H9 (cell line): Measurements from ENCODE around the gene GLYR1. TPM values are rescaled to one million over a fixed set of nuclear protein-coding genes. Genes with fewer than 3 reads are reported as not detected.

ENCODE experiments used
- DNase-seq: peaks from one replicate; pipeline ENCODE4 v3.0.0-alpha.2; 2017
- H2AFZ ChIP-seq: one replicate; pipeline ENCODE4 v1.6.1; 2013; ENCODE audit warnings: mild to moderate bottlenecking, low read length, control low read depth, moderate library complexity
- H2AK5ac ChIP-seq: 2 replicates; pipeline ENCODE4 v1.6.1; 2013; ENCODE audit warnings: low read length, control low read depth, mixed read lengths; ENCODE audit not compliant: insufficient read length
- H2BK120ac ChIP-seq: one replicate; pipeline ENCODE4 v1.6.1; 2013; ENCODE audit warnings: low read depth, mild to moderate bottlenecking, low read length, control low read depth, inconsistent platforms; ENCODE audit not compliant: poor library complexity, severe bottlenecking
- H2BK12ac ChIP-seq: 2 replicates; pipeline ENCODE4 v1.6.1; 2013; ENCODE audit warnings: low read length, control low read depth, mixed read lengths, low read depth; ENCODE audit not compliant: insufficient read length
- H2BK15ac ChIP-seq: 2 replicates; pipeline ENCODE4 v1.6.1; 2013; ENCODE audit warnings: low read depth, low read length, control low read depth
- H2BK20ac ChIP-seq: one replicate; pipeline ENCODE4 v1.6.1; 2013; ENCODE audit warnings: low read depth, mild to moderate bottlenecking, low read length, control low read depth, inconsistent platforms; ENCODE audit not compliant: poor library complexity, severe bottlenecking
- H2BK5ac ChIP-seq: 2 replicates; pipeline ENCODE4 v1.6.1; 2013; ENCODE audit warnings: low read length, control low read depth, mixed read lengths; ENCODE audit not compliant: insufficient read length
- H3K14ac ChIP-seq: 2 replicates; pipeline ENCODE4 v1.6.1; 2013; ENCODE audit warnings: low read length, control low read depth; ENCODE audit not compliant: insufficient read depth
- H3K18ac ChIP-seq: 2 replicates; pipeline ENCODE4 v1.6.1; 2013; ENCODE audit warnings: low read depth, mild to moderate bottlenecking, mixed read lengths, low read length, control low read depth; ENCODE audit not compliant: insufficient read length
- H3K23ac ChIP-seq: 2 replicates; pipeline ENCODE4 v1.6.1; 2013; ENCODE audit warnings: low read length, control low read depth, mixed read lengths, low read depth; ENCODE audit not compliant: insufficient read length
- H3K23me2 ChIP-seq: 2 replicates; pipeline ENCODE4 v1.6.1; 2013; ENCODE audit warnings: low read depth, mild to moderate bottlenecking, mixed read lengths, low read length, control low read depth; ENCODE audit not compliant: insufficient read length, poor library complexity, severe bottlenecking
- H3K27ac ChIP-seq: 2 replicates; pipeline ENCODE4 v1.5.1; 2013; ENCODE audit warnings: low read length, control low read depth, mixed read lengths, low read depth; ENCODE audit not compliant: insufficient read length
- H3K27me3 ChIP-seq: 2 replicates; pipeline ENCODE4 v1.6.1; 2013; ENCODE audit warnings: low read length, control low read depth, inconsistent platforms; ENCODE audit not compliant: insufficient read depth
- H3K4ac ChIP-seq: 2 replicates; pipeline ENCODE4 v1.6.1; 2013; ENCODE audit warnings: low read depth, mild to moderate bottlenecking, control low read depth, inconsistent platforms, low read length, moderate library complexity
- H3K4me1 ChIP-seq: 2 replicates; pipeline ENCODE4 v1.6.1; 2013; ENCODE audit warnings: low read length, control low read depth, inconsistent platforms; ENCODE audit not compliant: insufficient read depth
- H3K4me2 ChIP-seq: 2 replicates; pipeline ENCODE4 v1.6.1; 2013; ENCODE audit warnings: low read length, control low read depth, mixed read lengths; ENCODE audit not compliant: insufficient read length, insufficient read depth
- H3K56ac ChIP-seq: 2 replicates; pipeline ENCODE4 v1.6.1; 2013; ENCODE audit warnings: low read depth, mild to moderate bottlenecking, mixed read lengths, low read length, control low read depth; ENCODE audit not compliant: insufficient read length
- H3K79me1 ChIP-seq: 2 replicates; pipeline ENCODE4 v1.6.1; 2013; ENCODE audit warnings: low read depth, mild to moderate bottlenecking, moderate library complexity, low read length, control low read depth, inconsistent platforms; ENCODE audit not compliant: insufficient read depth, poor library complexity, severe bottlenecking
- H3K79me2 ChIP-seq: 2 replicates; pipeline ENCODE4 v1.6.1; 2013; ENCODE audit warnings: low read length, control low read depth, inconsistent platforms; ENCODE audit not compliant: insufficient read depth
- H3K9ac ChIP-seq: 2 replicates; pipeline ENCODE4 v1.6.1; 2013; ENCODE audit warnings: low read length, control low read depth, mixed read lengths; ENCODE audit not compliant: insufficient read length; ENCODE audit errors: extremely low read depth
- H3K9me3 ChIP-seq: one replicate; pipeline ENCODE4 v1.6.1; 2013; ENCODE audit warnings: low read depth, low read length, inconsistent platforms; ENCODE audit not compliant: control insufficient read depth
- H3T11ph ChIP-seq: one replicate; pipeline ENCODE4 v1.6.1; 2013; ENCODE audit warnings: mild to moderate bottlenecking, low read length, control low read depth, inconsistent platforms
- H4K20me1 ChIP-seq: one replicate; pipeline ENCODE4 v1.6.1; 2013; ENCODE audit not compliant: control insufficient read depth, insufficient read length, insufficient read depth
- H4K5ac ChIP-seq: 2 replicates; pipeline ENCODE4 v1.6.1; 2013; ENCODE audit warnings: low read depth, mild to moderate bottlenecking, mixed read lengths, low read length, control low read depth; ENCODE audit not compliant: insufficient read length
- H4K8ac ChIP-seq: replicated peaks from 2 replicates; pipeline ENCODE4 v1.6.1; 2013; ENCODE audit warnings: low read length, control low read depth, mixed read lengths, low read depth; ENCODE audit not compliant: insufficient read length
- H4K91ac ChIP-seq: 2 replicates; pipeline ENCODE4 v1.6.1; 2013; ENCODE audit warnings: low read depth, mild to moderate bottlenecking, moderate library complexity, mixed read lengths, low read length, control low read depth; ENCODE audit not compliant: insufficient read length
- H3K27ac Mint-ChIP-seq, 3 experiments: 2 replicates in 2 of 3; 3 replicates in 1 of 3; pipeline ENCODE4 v1.8.0; 2020 to 2021; ENCODE audit warnings: mixed read lengths in 3 of 3, mild to moderate bottlenecking in 1 of 3, moderate library complexity in 1 of 3
- H3K27me3 Mint-ChIP-seq: 2 replicates; pipeline ENCODE4 v1.8.0; 2021; ENCODE audit warnings: low read depth, mild to moderate bottlenecking, moderate library complexity, mixed read lengths
- H3K36me3 Mint-ChIP-seq, 3 experiments: 2 replicates in 2 of 3; 3 replicates in 1 of 3; pipeline ENCODE4 v1.8.0; 2020 to 2021; ENCODE audit warnings: low read depth in 3 of 3, mixed read lengths in 3 of 3; ENCODE audit not compliant: insufficient read depth in 1 of 3
- H3K4me1 Mint-ChIP-seq, 2 experiments: 2 replicates each; pipeline ENCODE4 v1.8.0; 2020; ENCODE audit warnings: mixed read lengths in 2 of 2
- H3K4me3 Mint-ChIP-seq, 2 experiments: 2 replicates in 1 of 2; 3 replicates in 1 of 2; pipeline ENCODE4 v1.8.0; 2020 to 2021; ENCODE audit warnings: mild to moderate bottlenecking in 2 of 2, mixed read lengths in 2 of 2, moderate library complexity in 1 of 2
- H3K9me3 Mint-ChIP-seq, 2 experiments: 2 replicates in 1 of 2; 3 replicates in 1 of 2; pipeline ENCODE4 v1.8.0; 2020; ENCODE audit warnings: mild to moderate bottlenecking in 2 of 2, mixed read lengths in 2 of 2, moderate library complexity in 1 of 2
- WGBS: extraction: QIAGEN DNeasy Blood & Tissue Kit; methylation state at CpG from one replicate; pipeline ENCODE4 v1.1.7; 2013; ENCODE audit warnings: missing lambda C conversion rate, low lambda C conversion rate, mixed read lengths; ENCODE audit not compliant: insufficient read length; ENCODE audit errors: extremely low coverage; 5-methylcytosine and 5-hydroxymethylcytosine counted together
- total RNA-seq: library from RNA; stranded (reverse); gene quantifications from 2 replicates; pipeline ENCODE4 v1.2.1, GENCODE V29; 2021
- TF ChIP-seq, protein P1 (sequence below): fragments of 200-600 bp; sonication (generic); conservative IDR thresholded peaks from 3 replicates; pipeline ENCODE4 v1.8.0; 2021; ENCODE audit warnings: antibody characterized with exemption, mild to moderate bottlenecking

Gene GLYR1
- total RNA-seq, 1 experiment from 2014 or later = 114 TPM

DNA sequence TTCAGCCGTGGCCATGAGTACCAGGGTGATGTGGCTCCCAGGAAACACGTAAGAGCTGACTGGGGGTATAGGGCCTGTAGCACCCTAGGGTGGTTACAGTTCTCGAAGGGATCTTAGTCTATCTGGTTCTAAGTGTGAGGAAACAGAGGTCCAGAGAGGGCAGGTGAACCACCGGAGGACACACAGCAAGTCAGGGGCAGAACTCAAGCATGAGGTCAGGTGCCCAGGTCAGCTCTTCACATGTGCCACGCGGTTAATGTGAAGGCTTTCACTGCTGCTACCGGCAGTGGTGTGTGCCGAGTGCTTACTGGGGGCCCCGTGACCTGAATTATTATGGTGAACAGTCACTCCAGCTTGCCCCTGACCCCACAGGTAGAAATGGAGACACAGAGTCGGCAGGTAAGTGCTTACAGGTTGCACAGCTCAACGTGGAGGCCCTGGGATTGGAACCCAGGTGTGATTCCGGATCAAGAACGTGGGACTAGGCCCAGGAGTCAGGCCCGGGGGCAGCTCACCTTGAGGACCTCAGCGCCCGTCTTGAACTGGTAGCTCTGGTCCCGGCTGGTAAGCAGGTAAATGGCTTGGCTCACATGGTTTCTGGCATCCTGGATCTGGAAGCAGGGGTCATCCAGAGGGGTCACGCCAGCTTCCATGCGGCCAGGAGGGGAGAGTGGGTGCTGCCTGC, 47.8 kb downstream of the GLYR1 start:
- Histone ChIP-seq H3K18ac (no peak overlapping the region), H2AFZ (no peak overlapping the region), H3K14ac (no peak overlapping the region), H2BK20ac (no peak overlapping the region), H2BK12ac (no peak overlapping the region), H3K4me2 (no peak overlapping the region), H3K27ac (no peak overlapping the region), H2BK120ac (no peak overlapping the region), H3T11ph (no peak overlapping the region), H3K9me3 (no peaks in the 10 kb centered on the region), H4K91ac (no peak overlapping the region), H2BK5ac (no peak overlapping the region), H3K27me3 (no peaks in the 10 kb centered on the region), H3K23ac (no peak overlapping the region), H4K5ac (no peak overlapping the region), H3K9ac (no peak overlapping the region), H3K79me1 (no peaks in the 10 kb centered on the region), H3K23me2 (peaks cover 7% of the 10 kb centered on the region), H4K20me1 (no peaks in the 10 kb centered on the region), H3K79me2 (no peaks in the 10 kb centered on the region), H3K56ac (no peak overlapping the region), H2AK5ac (no peak overlapping the region), H2BK15ac (no peak overlapping the region), H3K4ac (no peak overlapping the region), H4K8ac (no peak overlapping the region), H3K4me1 (no peaks in the 10 kb centered on the region)
- Mint-ChIP-seq H3K36me3 (peaks cover 3 to 24% (median 17%) of the 10 kb centered on the region in 3 experiments), H3K27ac (no peak overlapping the region), H3K27me3 (no peaks in the 10 kb centered on the region; the same call in 1 of the 2 replicates), H3K9me3 (no peaks in the 10 kb centered on the region), H3K4me1 (peaks cover 17 to 25% of the 10 kb centered on the region in 2 experiments), H3K4me3 (no peak overlapping the region; a peak in 1 of 5 replicates)
- no CpG with 5 or more reads among the region's 19 CpGs for WGBS
- TF ChIP-seq, protein P1, sequence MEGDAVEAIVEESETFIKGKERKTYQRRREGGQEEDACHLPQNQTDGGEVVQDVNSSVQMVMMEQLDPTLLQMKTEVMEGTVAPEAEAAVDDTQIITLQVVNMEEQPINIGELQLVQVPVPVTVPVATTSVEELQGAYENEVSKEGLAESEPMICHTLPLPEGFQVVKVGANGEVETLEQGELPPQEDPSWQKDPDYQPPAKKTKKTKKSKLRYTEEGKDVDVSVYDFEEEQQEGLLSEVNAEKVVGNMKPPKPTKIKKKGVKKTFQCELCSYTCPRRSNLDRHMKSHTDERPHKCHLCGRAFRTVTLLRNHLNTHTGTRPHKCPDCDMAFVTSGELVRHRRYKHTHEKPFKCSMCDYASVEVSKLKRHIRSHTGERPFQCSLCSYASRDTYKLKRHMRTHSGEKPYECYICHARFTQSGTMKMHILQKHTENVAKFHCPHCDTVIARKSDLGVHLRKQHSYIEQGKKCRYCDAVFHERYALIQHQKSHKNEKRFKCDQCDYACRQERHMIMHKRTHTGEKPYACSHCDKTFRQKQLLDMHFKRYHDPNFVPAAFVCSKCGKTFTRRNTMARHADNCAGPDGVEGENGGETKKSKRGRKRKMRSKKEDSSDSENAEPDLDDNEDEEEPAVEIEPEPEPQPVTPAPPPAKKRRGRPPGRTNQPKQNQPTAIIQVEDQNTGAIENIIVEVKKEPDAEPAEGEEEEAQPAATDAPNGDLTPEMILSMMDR = no peak
- DNase-seq = no peak
